DLD1 (cell line): ENCODE data around the gene STXBP5.

Experiments used
- in situ Hi-C: cut with HindIII; loops from 2 replicates; pipeline ENCODE4 v1.10.0; 2017; ENCODE audit warnings: low sequenced_read_pairs

STXBP5 gene

GRCh38 chr6:147285087-147285855 is 81.1 kb downstream of the STXBP5 start:
- in situ Hi-C loops, result no loop called here

GRCh38 chr6:147287869-147288271 is 83.7 kb downstream of the STXBP5 start:
- in situ Hi-C loops, result no loop called here

- in situ Hi-C loops, result no loop called here
Observed at GRCh38 chr6:147297124-147297523, 92.9 kb downstream of the STXBP5 start.

- in situ Hi-C loops, result no loop called here
Observed at GRCh38 chr6:147297663-147298316, 93.6 kb downstream of the STXBP5 start.

GRCh38 chr6:147298461-147298860 is 94.2 kb downstream of the STXBP5 start:
- in situ Hi-C loops, result no loop called here

- in situ Hi-C loops, result no loop called here
Observed at GRCh38 chr6:147299035-147299434, 94.8 kb downstream of the STXBP5 start.

- in situ Hi-C loops, result no loop called here
Observed at GRCh38 chr6:147301070-147301469, 96.9 kb downstream of the STXBP5 start.

- in situ Hi-C loops, result no loop called here
Observed at GRCh38 chr6:147304016-147304415, 99.8 kb downstream of the STXBP5 start.

- in situ Hi-C loops, result no loop called here
Observed at GRCh38 chr6:147310521-147310920, 106.3 kb downstream of the STXBP5 start.

- in situ Hi-C loops, result no loop called here
Observed at GRCh38 chr6:147311218-147311617, 107.0 kb downstream of the STXBP5 start.

GRCh38 chr6:147321260-147321659 is 117.0 kb downstream of the STXBP5 start:
- in situ Hi-C loops, result no loop called here

- in situ Hi-C loops, result no loop called here
Observed at GRCh38 chr6:147322299-147323162, 118.3 kb downstream of the STXBP5 start.

GRCh38 chr6:147325557-147325956 is 121.3 kb downstream of the STXBP5 start:
- in situ Hi-C loops, result no loop called here

- in situ Hi-C loops, result no loop called here
Observed at GRCh38 chr6:147331401-147331800, 127.2 kb downstream of the STXBP5 start.

GRCh38 chr6:147337921-147338320 is 133.7 kb downstream of the STXBP5 start:
- in situ Hi-C loops, result no loop called here

- in situ Hi-C loops, result no loop called here
Observed at GRCh38 chr6:147341486-147341885, 137.3 kb downstream of the STXBP5 start.

- in situ Hi-C loops, result no loop called here
Observed at GRCh38 chr6:147345902-147346301, 141.7 kb downstream of the STXBP5 start.

GRCh38 chr6:147347179-147347881 is 143.1 kb downstream of the STXBP5 start:
- in situ Hi-C loops, result no loop called here

GRCh38 chr6:147347882-147348575 is 143.8 kb downstream of the STXBP5 start:
- in situ Hi-C loops, result no loop called here

GRCh38 chr6:147361311-147361981 is 157.2 kb downstream of the STXBP5 start:
- in situ Hi-C loops, result no loop called here
